Measurements from ENCODE around the gene ETV3.

The ETV3 gene

GRCh38 chr1:157151506-157151905 lies 13.3 kb upstream of the ETV3 start:
- Histone ChIP-seq H3K27ac (no peak overlapping the region), H3K4me3 (ENCODE audit: low read depth in 1 of 2, low read length in 1 of 2) (no peak overlapping the region), H3K27me3 (peaks cover 10% of the 10 kb centered on the region), H3K36me3 (no peaks in the 10 kb centered on the region), H3K4me1 (ENCODE audit: control insufficient read depth in 1 of 2, insufficient read depth in 1 of 2, low read depth in 1 of 2, low read length in 1 of 2) (peaks cover 0 to 6% of the 10 kb centered on the region in 2 experiments), H3K9me3 (no peaks in the 10 kb centered on the region)
- TF ChIP-seq CTCF (IDR thresholded peaks at IDR 0.05) = no peak

- TF ChIP-seq CTCF (IDR thresholded peaks at IDR 0.05) = no peak
- Histone ChIP-seq H3K4me1 (ENCODE audit: control insufficient read depth in 1 of 2, insufficient read depth in 1 of 2, low read depth in 1 of 2, low read length in 1 of 2) (peaks cover 0 to 4% of the 10 kb centered on the region in 2 experiments), H3K27ac (no peak overlapping the region)
These were observed 12.9 kb upstream of the ETV3 start for GRCh38 chr1:157151073-157151472.

GRCh38 chr1:157150631-157151030 lies 12.4 kb upstream of the ETV3 start:
- Histone ChIP-seq H3K4me1 (ENCODE audit: control insufficient read depth in 1 of 2, insufficient read depth in 1 of 2, low read depth in 1 of 2, low read length in 1 of 2) (no peaks in the 10 kb centered on the region), H3K4me3 (ENCODE audit: low read depth in 1 of 2, low read length in 1 of 2) (no peak overlapping the region), H3K27me3 (peaks cover 7% of the 10 kb centered on the region), H3K9me3 (no peaks in the 10 kb centered on the region), H3K36me3 (no peaks in the 10 kb centered on the region), H3K27ac (no peak overlapping the region)
- no peak for TF ChIP-seq CTCF (IDR thresholded peaks at IDR 0.05)

More at GRCh38 chr1:157151073-157151472, 12.9 kb upstream of the ETV3 start:
- Histone ChIP-seq H3K36me3 (no peaks in the 10 kb centered on the region), H3K4me3 (ENCODE audit: low read depth in 1 of 2, low read length in 1 of 2) (no peak overlapping the region), H3K9me3 (no peaks in the 10 kb centered on the region), H3K27me3 (peaks cover 10% of the 10 kb centered on the region)

GRCh38 chr1:157147906-157148700 lies 9.9 kb upstream of the ETV3 start:
- no peak overlapping the region for H3K4me3 ChIP-seq (ENCODE audit: low read depth in 1 of 2, low read length in 1 of 2)
- no peaks in the 10 kb centered on the region for H3K4me1 ChIP-seq (ENCODE audit: control insufficient read depth in 1 of 2, insufficient read depth in 1 of 2, low read depth in 1 of 2, low read length in 1 of 2)
- no peaks in the 10 kb centered on the region for H3K36me3 ChIP-seq
- no peak overlapping the region for H3K27ac ChIP-seq
- no peaks in the 10 kb centered on the region for H3K27me3 ChIP-seq
- no peak for TF ChIP-seq CTCF (IDR thresholded peaks at IDR 0.05)
- H3K9me3 ChIP-seq = no peaks in the 10 kb centered on the region

- H3K27ac ChIP-seq = no peak overlapping the region
- H3K4me1 ChIP-seq (ENCODE audit: control insufficient read depth in 1 of 2, insufficient read depth in 1 of 2, low read depth in 1 of 2, low read length in 1 of 2) = no peaks in the 10 kb centered on the region
- no peaks in the 10 kb centered on the region for H3K27me3 ChIP-seq
- no peak for TF ChIP-seq CTCF (IDR thresholded peaks at IDR 0.05)
- no peak overlapping the region for H3K4me3 ChIP-seq (ENCODE audit: low read depth in 1 of 2, low read length in 1 of 2)
- no peaks in the 10 kb centered on the region for H3K36me3 ChIP-seq
- no peaks in the 10 kb centered on the region for H3K9me3 ChIP-seq
These were observed 8.8 kb upstream of the ETV3 start for GRCh38 chr1:157147037-157147436.

All from neutrophil (primary cell).